HepG2 (cell line): Measurements from ENCODE around the gene MPV17L2. TPM values are rescaled to one million over a fixed set of nuclear protein-coding genes. Genes with fewer than 3 reads are reported as not detected.

Source experiments
- BORCS8-MEF2B ChIP-seq: sonication (generic); formaldehyde crosslinking; IDR thresholded peaks from 2 replicates; pipeline ENCODE4 v1.8.0; 2022; ENCODE audit warnings: mild to moderate bottlenecking, missing genetic modification reagents
- ELF3 ChIP-seq: IDR thresholded peaks from 2 replicates; pipeline ENCODE4 v1.6.1; 2016; ENCODE audit warnings: missing genetic modification reagents, missing compliant biosample characterization
- FOXP4 ChIP-seq: sonication (generic); formaldehyde crosslinking; IDR thresholded peaks from 2 replicates; pipeline ENCODE4 v1.4.0; 2020; ENCODE audit warnings: missing genetic modification reagents
- GABPA ChIP-seq, 2 experiments: IDR thresholded peaks; 2 replicates each; pipeline ENCODE4 v1.6.1; 2011 to 2016; ENCODE audit warnings: low read depth in 2 of 2, low read length in 1 of 2, missing biosample characterization in 1 of 2, missing genetic modification characterization in 1 of 2
- HMG20B ChIP-seq: conservative IDR thresholded peaks from 2 replicates; pipeline ENCODE4 v1.6.1; 2016; ENCODE audit warnings: missing genetic modification reagents, missing compliant biosample characterization
- JUN ChIP-seq: sonication (generic); formaldehyde crosslinking; IDR thresholded peaks from 2 replicates; pipeline ENCODE4 v1.4.0; 2020; ENCODE audit warnings: mild to moderate bottlenecking, missing genetic modification reagents
- MLX ChIP-seq: IDR thresholded peaks from 2 replicates; pipeline ENCODE4 v1.6.1; 2016
- NKX3-1 ChIP-seq: sonication (generic); formaldehyde crosslinking; IDR thresholded peaks from 2 replicates; pipeline ENCODE4 v1.5.0; 2020; ENCODE audit warnings: missing genetic modification reagents
- POLR2G ChIP-seq: fragments of 200-400 bp; formaldehyde crosslinking; IDR thresholded peaks from 2 replicates; pipeline ENCODE4 v1.6.1; 2018; ENCODE audit warnings: mild to moderate bottlenecking, low read depth, low read length, moderate library complexity
- SNAI1 ChIP-seq: sonication (generic); formaldehyde crosslinking; IDR thresholded peaks from 2 replicates; pipeline ENCODE4 v1.5.0; 2020; ENCODE audit warnings: mild to moderate bottlenecking, missing genetic modification reagents, borderline replicate concordance
- SNAPC2 ChIP-seq: sonication (generic); formaldehyde crosslinking; IDR thresholded peaks from 2 replicates; pipeline ENCODE4 v1.8.1; 2022; ENCODE audit warnings: mild to moderate bottlenecking, missing genetic modification reagents
- TERF1 ChIP-seq: sonication (generic); formaldehyde crosslinking; IDR thresholded peaks from 2 replicates; pipeline ENCODE4 v1.8.0; 2022; ENCODE audit warnings: mild to moderate bottlenecking, missing genetic modification reagents, moderate library complexity
- ZBTB20 ChIP-seq: sonication (generic); formaldehyde crosslinking; IDR thresholded peaks from 2 replicates; pipeline ENCODE4 v1.8.1; 2023; ENCODE audit warnings: missing genetic modification reagents, low read depth, mild to moderate bottlenecking, borderline replicate concordance
- ZBTB3 ChIP-seq: sonication (generic); formaldehyde crosslinking; IDR thresholded peaks from 2 replicates; pipeline ENCODE4 v1.4.0; 2020; ENCODE audit warnings: low read depth, mild to moderate bottlenecking, moderate library complexity, missing genetic modification reagents, borderline replicate concordance
- ZFP82 ChIP-seq: sonication (generic); formaldehyde crosslinking; IDR thresholded peaks from 2 replicates; pipeline ENCODE4 v1.5.1; 2020; ENCODE audit warnings: mild to moderate bottlenecking, missing genetic modification reagents, borderline replicate concordance
- ZGPAT ChIP-seq: IDR thresholded peaks from 2 replicates; pipeline ENCODE4 v1.6.1; 2016; ENCODE audit warnings: mild to moderate bottlenecking
- ZNF333 ChIP-seq: sonication (generic); formaldehyde crosslinking; IDR thresholded peaks from 2 replicates; pipeline ENCODE4 v1.4.0; 2020; ENCODE audit warnings: mild to moderate bottlenecking, missing genetic modification reagents, borderline replicate concordance
- ZNF605 ChIP-seq: sonication (generic); formaldehyde crosslinking; IDR thresholded peaks from 2 replicates; pipeline ENCODE4 v1.8.0; 2022; ENCODE audit warnings: mild to moderate bottlenecking, missing genetic modification reagents
- ZNF614 ChIP-seq: IDR thresholded peaks from 2 replicates; pipeline ENCODE4 v1.6.1; 2018; ENCODE audit warnings: missing biosample characterization, missing genetic modification reagents, inconsistent platforms, borderline replicate concordance
- ZNF616 ChIP-seq: sonication (generic); formaldehyde crosslinking; IDR thresholded peaks from 2 replicates; pipeline ENCODE4 v1.5.0; 2020; ENCODE audit warnings: low read depth, mild to moderate bottlenecking, missing genetic modification reagents
- ZNF737 ChIP-seq: sonication (generic); formaldehyde crosslinking; IDR thresholded peaks from 2 replicates; pipeline ENCODE4 v1.5.0; 2020; ENCODE audit warnings: missing genetic modification reagents, mild to moderate bottlenecking, borderline replicate concordance
- ZNF749 ChIP-seq: sonication (generic); formaldehyde crosslinking; IDR thresholded peaks from 2 replicates; pipeline ENCODE4 v1.8.0; 2022; ENCODE audit warnings: mild to moderate bottlenecking, missing genetic modification reagents, moderate library complexity, borderline replicate concordance
- ZNF841 ChIP-seq: sonication (generic); formaldehyde crosslinking; IDR thresholded peaks from 2 replicates; pipeline ENCODE4 v1.8.1; 2023; ENCODE audit warnings: missing genetic modification reagents, borderline replicate concordance
- ZNF878 ChIP-seq: sonication (generic); formaldehyde crosslinking; IDR thresholded peaks from 2 replicates; pipeline ENCODE4 v1.8.1; 2023; ENCODE audit warnings: mild to moderate bottlenecking, missing genetic modification reagents, moderate library complexity
- ZSCAN21 ChIP-seq: sonication (generic); formaldehyde crosslinking; IDR thresholded peaks from 2 replicates; pipeline ENCODE4 v1.8.0; 2022; ENCODE audit warnings: mild to moderate bottlenecking, missing genetic modification reagents, moderate library complexity, borderline replicate concordance
- polyA plus RNA-seq, 8 experiments: library from polyadenylated mRNA; depleted of rRNA in 3 of 8; stranded (reverse) in 7 of 8; unstranded in 1 of 8; fragments of >200 nt; fragmentation: Illumina TruSeq in 4 of 8; extraction: Trizol in 4 of 8; gene quantifications; 2 replicates each; pipeline versions ENCODE4 v1.2.1 to v1.2.3, GENCODE V29; 2011 to 2016; ENCODE audit warnings: low read depth in 4 of 8, missing spikeins in 1 of 8, mixed read lengths in 1 of 8; ENCODE audit not compliant: insufficient read depth in 1 of 8
- total RNA-seq, 5 experiments: library from RNA; depleted of rRNA; stranded (reverse); fragments of >200 nt; fragmentation: Illumina TruSeq; extraction: Trizol; gene quantifications; 2 replicates each; pipeline ENCODE4 v1.2.3, GENCODE V29; 2016; ENCODE audit warnings: low read depth in 1 of 5

The MPV17L2 gene
- total and polyA plus RNA-seq, 2 of the 13 experiments (the other 11 are each of a cell fraction or from before 2014, with no cell fraction given): 13.6 to 16.7 TPM

GRCh38 chr19:18152817-18153555 is 40.0 kb upstream of the MPV17L2 start, which contains the start of gene PIK3R2 (continued):
- no peak; the same call in 1 of the 2 replicates for TF ChIP-seq ZNF605
- TF ChIP-seq ZNF614 (CRISPR knock-in tag): no peak
- no peak; the same call in 1 of the 2 replicates for TF ChIP-seq ZSCAN21 (CRISPR knock-in tag)
- no peak for TF ChIP-seq FOXP4 (CRISPR knock-in tag)
- no peak for TF ChIP-seq ZNF841 (CRISPR knock-in tag)
- no peak for TF ChIP-seq ZNF616 (CRISPR knock-in tag)
- no peak for TF ChIP-seq ELF3 (CRISPR knock-in tag)
- TF ChIP-seq GABPA (IDR thresholded peaks at IDR 0.05; ENCODE audit: low read depth, low read length): no peak
- 0 out of 2 replicates have a peak, but pooled peaks have one; percentile 6 for TF ChIP-seq GABPA (CRISPR knock-in tag; IDR thresholded peaks at IDR 0.05; ENCODE audit: low read depth)
- 0 out of 2 replicates have a peak, but pooled peaks have one; percentile 39 for TF ChIP-seq NKX3-1 (CRISPR knock-in tag)
- TF ChIP-seq ZFP82: no peak
- no peak for TF ChIP-seq JUN
- no peak for TF ChIP-seq ZNF878
- no peak for TF ChIP-seq MLX
- no peak for TF ChIP-seq ZNF737 (CRISPR knock-in tag)
- no peak for TF ChIP-seq ZNF749 (CRISPR knock-in tag)
- TF ChIP-seq ZBTB20 (CRISPR knock-in tag): no peak
- peak; percentile 80 for TF ChIP-seq POLR2G
- no peak for TF ChIP-seq SNAI1 (CRISPR knock-in tag)
- no peak for TF ChIP-seq ZGPAT (CRISPR knock-in tag)
- TF ChIP-seq ZNF333: no peak
- no peak for TF ChIP-seq HMG20B
- no peak for TF ChIP-seq SNAPC2
- TF ChIP-seq BORCS8-MEF2B: no peak
- TF ChIP-seq ZBTB3: no peak
- no peak for TF ChIP-seq TERF1 (CRISPR knock-in tag)
